Lung (tissue), 12 donors: ENCODE data around the gene DNAJA1. TPM values are rescaled to one million over a fixed set of nuclear protein-coding genes. Genes with fewer than 3 reads are reported as not detected.

ENCODE experiments used
- ATAC-seq: fragments of 200-7000 bp; cut with Tn5 transposase; one replicate; pipeline ENCODE4 v1.9.1; 2020; ENCODE audit warnings: moderate number of reproducible peaks; ENCODE audit not compliant: insufficient read depth, low FRiP score
- DNase-seq, 3 donors: peaks; one replicate each; pipeline ENCODE4 v3.0.0-alpha.2; 2013 to 2017
- H3K27ac ChIP-seq, 2 donors: one replicate each; pipeline ENCODE4 v1.5.1; 2013; ENCODE audit warnings: mild to moderate bottlenecking in 2 of 2, moderate library complexity in 2 of 2, control low read depth in 1 of 2, inconsistent platforms in 1 of 2, low read depth in 1 of 2, low read length in 1 of 2
- H3K27me3 ChIP-seq, 3 donors: one replicate each; pipeline ENCODE4 v1.5.1; 2013; ENCODE audit warnings: low read length in 2 of 3; ENCODE audit not compliant: control insufficient read depth in 3 of 3, insufficient read depth in 3 of 3
- H3K36me3 ChIP-seq, 4 donors: one replicate each; pipeline ENCODE4 v1.5.1; 2013; ENCODE audit warnings: low read length in 4 of 4, mild to moderate bottlenecking in 1 of 4, moderate library complexity in 1 of 4; ENCODE audit not compliant: control insufficient read depth in 4 of 4, insufficient read depth in 4 of 4
- H3K4me1 ChIP-seq, 5 donors: one replicate each; pipeline ENCODE4 v1.5.1; 2013; ENCODE audit warnings: low read length in 5 of 5, mild to moderate bottlenecking in 2 of 5, moderate library complexity in 1 of 5; ENCODE audit not compliant: control insufficient read depth in 5 of 5, insufficient read depth in 5 of 5
- H3K4me3 ChIP-seq: one replicate; pipeline ENCODE4 v1.5.1; 2013; ENCODE audit warnings: mild to moderate bottlenecking, control low read depth, moderate library complexity
- H3K9ac ChIP-seq, 2 donors: one replicate each; pipeline ENCODE4 v1.5.1; 2013; ENCODE audit warnings: low read length in 2 of 2, control low read depth in 1 of 2; ENCODE audit not compliant: insufficient read depth in 1 of 2
- H3K9me3 ChIP-seq, 4 donors: one replicate each; pipeline ENCODE4 v1.5.1; 2013; ENCODE audit warnings: low read length in 3 of 4, mild to moderate bottlenecking in 1 of 4, moderate library complexity in 1 of 4; ENCODE audit not compliant: control insufficient read depth in 4 of 4, insufficient read depth in 3 of 4
- WGBS, 2 donors: extraction: QIAGEN DNeasy Blood & Tissue Kit; methylation state at CpG; one replicate each; pipeline ENCODE4 v1.1.7; 2013; 5-methylcytosine and 5-hydroxymethylcytosine counted together
- polyA plus RNA-seq, 2 donors: library from polyadenylated mRNA; stranded (reverse); fragments of 200-250 nt; gene quantifications; one replicate each; pipeline ENCODE4 v1.2.1, GENCODE V29; 2013
- total RNA-seq, 2 donors: library from RNA; depleted of rRNA in 1 of 2; stranded (reverse); fragments of >200 nt in 1 of 2; gene quantifications; one replicate each; pipeline ENCODE4 v1.2.1, GENCODE V29; 2014 to 2021
- TF ChIP-seq, protein P1 (sequence below): IDR thresholded peaks from 2 replicates; pipeline ENCODE4 v1.5.1; 2012; ENCODE audit warnings: mild to moderate bottlenecking; ENCODE audit errors: control extremely low read depth, extremely low read depth
- donor health status: control.
- donor health status: control.
- donor health status: Bipolar disorder and iron deficiency.
- donor health status: healthy.
- donor health status: DM: yes; HTN: yes; CAD: no.

DNAJA1 gene
- total and polyA plus RNA-seq, 4 donors, result 51.9 to 127 (median 105) TPM

GRCh38 chr9:33007755-33008154, 17.3 kb upstream of the DNAJA1 start:
- Histone ChIP-seq H3K27me3 (no peaks in the 10 kb centered on the region), H3K36me3 (no peaks in the 10 kb centered on the region), H3K9me3 (no peaks in the 10 kb centered on the region), H3K4me3 (no peak overlapping the region), H3K27ac (no peak overlapping the region), H3K4me1 (no peaks in the 10 kb centered on the region), H3K9ac (no peak overlapping the region)
- 82 to 93% methylated on average over 4 of the region's 4 CpGs for WGBS, 2 donors
- no peak for DNase-seq
- TF ChIP-seq, protein P1, sequence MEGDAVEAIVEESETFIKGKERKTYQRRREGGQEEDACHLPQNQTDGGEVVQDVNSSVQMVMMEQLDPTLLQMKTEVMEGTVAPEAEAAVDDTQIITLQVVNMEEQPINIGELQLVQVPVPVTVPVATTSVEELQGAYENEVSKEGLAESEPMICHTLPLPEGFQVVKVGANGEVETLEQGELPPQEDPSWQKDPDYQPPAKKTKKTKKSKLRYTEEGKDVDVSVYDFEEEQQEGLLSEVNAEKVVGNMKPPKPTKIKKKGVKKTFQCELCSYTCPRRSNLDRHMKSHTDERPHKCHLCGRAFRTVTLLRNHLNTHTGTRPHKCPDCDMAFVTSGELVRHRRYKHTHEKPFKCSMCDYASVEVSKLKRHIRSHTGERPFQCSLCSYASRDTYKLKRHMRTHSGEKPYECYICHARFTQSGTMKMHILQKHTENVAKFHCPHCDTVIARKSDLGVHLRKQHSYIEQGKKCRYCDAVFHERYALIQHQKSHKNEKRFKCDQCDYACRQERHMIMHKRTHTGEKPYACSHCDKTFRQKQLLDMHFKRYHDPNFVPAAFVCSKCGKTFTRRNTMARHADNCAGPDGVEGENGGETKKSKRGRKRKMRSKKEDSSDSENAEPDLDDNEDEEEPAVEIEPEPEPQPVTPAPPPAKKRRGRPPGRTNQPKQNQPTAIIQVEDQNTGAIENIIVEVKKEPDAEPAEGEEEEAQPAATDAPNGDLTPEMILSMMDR, result no peak
- ATAC-seq, result no peak

- WGBS, 2 donors, result 31 to 64% methylated on average over 3 of the region's 3 CpGs
- ATAC-seq (no peak), DNase-seq (no peak)
- Histone ChIP-seq H3K9me3 (no peaks in the 10 kb centered on the region), H3K4me3 (no peak overlapping the region), H3K36me3 (no peaks in the 10 kb centered on the region), H3K27ac (no peak overlapping the region), H3K9ac (no peak overlapping the region), H3K4me1 (no peaks in the 10 kb centered on the region), H3K27me3 (no peaks in the 10 kb centered on the region)
- TF ChIP-seq, protein P1, result no peak
These were observed 13.2 kb upstream of the DNAJA1 start for GRCh38 chr9:33011831-33012230.

DNA sequence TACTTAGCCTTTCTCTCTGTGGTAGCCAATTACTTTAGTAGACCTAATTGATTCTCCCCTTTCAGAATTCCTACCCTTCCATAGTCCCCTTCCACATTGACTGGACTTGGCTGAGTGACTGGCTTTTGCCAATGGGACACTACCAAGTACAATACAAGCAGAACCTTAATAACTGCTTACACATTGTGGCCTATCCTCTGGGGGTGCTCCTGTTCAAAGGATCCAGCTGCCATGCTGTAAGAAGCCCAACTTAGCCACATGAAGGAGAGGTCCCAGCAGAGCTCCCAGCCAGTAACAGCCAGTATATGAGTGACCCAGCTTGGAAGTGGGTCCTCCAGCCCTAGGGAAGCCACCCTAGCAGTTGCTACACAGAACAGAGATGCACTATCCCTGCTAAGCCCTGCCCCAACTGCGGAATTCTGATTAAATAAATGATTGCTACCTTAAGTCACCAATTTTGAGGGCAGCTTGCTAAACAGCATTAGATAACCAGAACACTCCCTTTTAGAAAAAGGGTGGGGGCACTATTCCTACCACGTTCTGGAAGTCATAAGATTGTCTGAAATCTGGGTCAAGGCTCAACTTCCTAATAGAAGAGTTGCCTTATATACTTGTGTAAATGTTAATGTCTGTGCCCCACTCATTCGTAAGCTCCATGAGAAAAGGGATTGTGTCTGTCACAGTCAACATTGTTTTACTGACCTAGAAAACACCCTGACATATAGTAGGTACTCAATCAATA, 12.6 kb upstream of the DNAJA1 start:
- WGBS, 2 donors, result 66 to 67% methylated on average over 3 of the region's 3 CpGs
- Histone ChIP-seq H3K4me3 (no peak overlapping the region), H3K4me1 (no peaks in the 10 kb centered on the region), H3K9ac (no peak overlapping the region), H3K36me3 (no peaks in the 10 kb centered on the region), H3K27me3 (no peaks in the 10 kb centered on the region), H3K9me3 (no peaks in the 10 kb centered on the region), H3K27ac (no peak overlapping the region)
- DNase-seq, result no peak
- ATAC-seq, result no peak
- TF ChIP-seq, protein P1, result no peak
